Natural killer cell (primary cell): ENCODE results near the gene HOXD10. TPM values are rescaled to one million over a fixed set of nuclear protein-coding genes. Genes with fewer than 3 reads are reported as not detected.
A peak's percentile ranks its signal among the peaks of the same experiment; 100 is the strongest.

ENCODE experiments used
- ATAC-seq, 3 donors: fragments of 150-1000 bp in 2 of 3; fragments of 200-7000 bp in 1 of 3; cut with Tn5 transposase; 1 replicate in 1 of 3; 2 replicates in 2 of 3; pipeline ENCODE4 v1.10.0; 2021; ENCODE audit warnings: mild to moderate bottlenecking in 2 of 3, moderate library complexity in 2 of 3
- DNase-seq, 2 donors: peaks; one replicate each; pipeline versions ENCODE4 v3.0.0 to v3.0.0-alpha.2; 2013 to 2021; ENCODE audit warnings: mixed read lengths in 1 of 2
- H3K27ac ChIP-seq: one replicate; pipeline ENCODE4 v1.5.1; 2013; ENCODE audit warnings: mild to moderate bottlenecking, low read length
- H3K27me3 ChIP-seq: one replicate; pipeline ENCODE4 v1.6.1; 2013; ENCODE audit warnings: low read length; ENCODE audit not compliant: control insufficient read depth, insufficient read depth
- H3K36me3 ChIP-seq: one replicate; pipeline ENCODE4 v1.6.1; 2013; ENCODE audit warnings: low read length; ENCODE audit not compliant: control insufficient read depth, insufficient read depth
- H3K4me1 ChIP-seq: one replicate; pipeline ENCODE4 v1.6.1; 2013; ENCODE audit warnings: low read length; ENCODE audit not compliant: control insufficient read depth, insufficient read depth
- H3K4me3 ChIP-seq: one replicate; pipeline ENCODE4 v1.5.1; 2013; ENCODE audit warnings: low read length
- H3K9me3 ChIP-seq: one replicate; pipeline ENCODE4 v1.6.1; 2013; ENCODE audit warnings: low read length; ENCODE audit not compliant: control insufficient read depth, insufficient read depth
- H3K27ac Mint-ChIP-seq, 2 donors: one replicate each; pipeline ENCODE4 v1.8.0; 2022; ENCODE audit warnings: mild to moderate bottlenecking in 2 of 2, mixed read lengths in 2 of 2, moderate library complexity in 1 of 2
- H3K27me3 Mint-ChIP-seq, 2 donors: one replicate each; pipeline ENCODE4 v1.8.0; 2022; ENCODE audit warnings: low read depth in 2 of 2, mixed read lengths in 2 of 2
- H3K36me3 Mint-ChIP-seq: one replicate; pipeline ENCODE4 v1.8.0; 2022; ENCODE audit warnings: mixed read lengths
- H3K4me1 Mint-ChIP-seq, 2 donors: one replicate each; pipeline ENCODE4 v1.8.0; 2022; ENCODE audit warnings: mixed read lengths in 2 of 2
- H3K4me3 Mint-ChIP-seq: one replicate; pipeline ENCODE4 v1.8.0; 2022; ENCODE audit warnings: mild to moderate bottlenecking, moderate library complexity, mixed read lengths
- H3K9me3 Mint-ChIP-seq, 2 donors: one replicate each; pipeline ENCODE4 v1.8.0; 2022; ENCODE audit warnings: mixed read lengths in 2 of 2
- CTCF ChIP-seq: fragments of 200-600 bp; IDR thresholded peaks from one replicate; pipeline ENCODE4 v1.8.0; 2022; ENCODE audit warnings: antibody characterized with exemption
- WGBS: methylation state at CpG from one replicate; pipeline ENCODE4 v1.1.7; 2013; ENCODE audit warnings: missing lambda C conversion rate; ENCODE audit not compliant: insufficient coverage; 5-methylcytosine and 5-hydroxymethylcytosine counted together
- intact Hi-C: fragments of 100-400 bp; cut with micrococcal nuclease; formaldehyde crosslinking; loops from one replicate; pipeline ENCODE4 v1.14.2; 2022
- total RNA-seq, 4 donors: library from RNA; stranded (reverse); fragments of 120-200 nt in 1 of 4; gene quantifications; one replicate each; pipeline versions ENCODE4 v1.2.3 to v1.2.4, GENCODE V29; 2013 to 2022

The HOXD10 gene
- total RNA-seq, 3 donors from 2014 or later (not counting 1 experiment from before 2014, with no cell fraction given), result not detected

DNA sequence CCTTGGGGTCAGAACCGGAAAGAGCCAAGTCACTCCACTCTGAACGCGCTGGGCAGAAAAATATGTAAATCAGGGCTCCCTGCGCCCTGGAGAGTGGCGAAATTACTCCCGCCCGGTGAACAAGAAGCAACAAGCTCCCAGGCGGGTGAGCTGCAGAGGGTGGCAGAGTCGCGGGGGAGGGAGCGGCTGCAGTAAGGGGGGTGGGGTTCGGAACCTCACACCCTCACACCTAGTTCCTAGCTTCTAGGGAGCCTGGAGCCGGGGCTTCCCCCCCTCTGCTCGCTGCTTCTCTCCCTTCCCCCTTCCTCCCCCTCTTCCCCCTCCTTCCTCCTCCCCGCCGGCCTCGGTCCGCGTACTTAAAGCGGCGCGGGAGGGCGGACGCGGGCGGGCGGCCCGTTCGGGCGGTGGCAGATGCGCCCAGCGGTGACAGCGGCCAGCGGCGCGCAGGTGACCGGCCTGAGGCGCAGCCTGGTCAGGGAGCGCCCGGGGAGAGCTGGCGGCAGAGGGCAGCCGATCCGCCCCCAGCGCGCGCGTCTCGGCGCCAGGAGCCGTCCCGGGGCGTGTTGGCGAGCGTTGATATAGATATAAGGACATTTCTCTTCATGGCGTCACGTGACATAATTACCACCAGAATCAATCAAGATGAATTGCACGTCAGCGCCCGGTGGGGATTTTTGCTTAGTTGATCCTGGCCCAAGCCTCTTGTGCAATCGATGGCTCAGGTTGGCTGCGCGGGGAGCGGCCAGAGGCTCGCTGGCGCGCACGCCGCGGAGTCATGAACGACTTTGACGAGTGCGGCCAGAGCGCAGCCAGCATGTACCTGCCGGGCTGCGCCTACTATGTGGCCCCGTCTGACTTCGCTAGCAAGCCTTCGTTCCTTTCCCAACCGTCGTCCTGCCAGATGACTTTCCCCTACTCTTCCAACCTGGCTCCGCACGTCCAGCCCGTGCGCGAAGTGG is 9.7 kb upstream of the HOXD10 start, which contains the start of gene HOXD11:
TSS of gene HOXD11 (plus strand) at position 700 of the 959 bp plus-strand sequence. CDS start at position 776, 76 bp downstream.
- peak in 1 of 2 donors; percentile 36 for DNase-seq
- Histone ChIP-seq H3K27me3 (peaks cover 75% of the 10 kb centered on the region), H3K4me1 (peaks cover 3% of the 10 kb centered on the region), H3K9me3 (peaks cover under 1% of the 10 kb centered on the region), H3K4me3 (no peak within 1 kb of the TSS), H3K36me3 (no peaks in the 10 kb centered on the region), H3K27ac (no peak within 1 kb of the TSS)
- H3K4me1 Mint-ChIP-seq, result peaks cover 0 to 27% of the 10 kb centered on the region in 2 donors
- intact Hi-C loops, result no loop called here
- H3K9me3 Mint-ChIP-seq, result no peaks in the 10 kb centered on the region
- 7% methylated on average over 83 of the region's 85 CpGs for WGBS
- TF ChIP-seq CTCF, result no peak
- no peak within 1 kb of the TSS for H3K27ac Mint-ChIP-seq
- no peak for ATAC-seq
- H3K27me3 Mint-ChIP-seq, result peaks cover 78 to 80% of the 10 kb centered on the region in 2 donors
- peaks cover 8% of the 10 kb centered on the region for H3K36me3 Mint-ChIP-seq
- peak within 1 kb of the TSS; percentile 51 for H3K4me3 Mint-ChIP-seq

DNA sequence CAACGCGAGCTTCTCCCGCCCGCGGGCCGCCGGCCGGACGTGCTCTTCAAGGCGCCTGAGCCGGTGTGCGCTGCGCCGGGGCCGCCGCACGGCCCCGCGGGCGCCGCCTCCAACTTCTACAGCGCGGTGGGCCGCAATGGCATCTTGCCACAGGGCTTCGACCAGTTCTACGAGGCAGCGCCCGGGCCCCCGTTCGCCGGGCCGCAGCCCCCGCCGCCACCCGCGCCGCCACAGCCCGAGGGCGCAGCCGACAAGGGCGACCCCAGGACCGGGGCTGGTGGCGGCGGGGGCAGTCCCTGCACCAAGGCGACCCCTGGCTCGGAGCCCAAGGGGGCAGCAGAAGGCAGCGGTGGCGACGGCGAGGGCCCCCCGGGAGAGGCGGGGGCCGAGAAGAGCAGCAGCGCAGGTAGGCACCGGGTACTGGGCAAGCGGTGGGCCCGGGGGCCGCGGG is 8.8 kb upstream of the HOXD10 start:
- H3K36me3 ChIP-seq, result no peaks in the 10 kb centered on the region
- no peak overlapping the region for H3K27ac Mint-ChIP-seq
- no peak for DNase-seq
- H3K27ac ChIP-seq, result no peak overlapping the region
- 5% methylated on average over 55 of the region's 59 CpGs for WGBS
- H3K4me1 Mint-ChIP-seq, result peaks cover 0 to 27% of the 10 kb centered on the region in 2 donors
- H3K9me3 ChIP-seq, result peaks cover 3% of the 10 kb centered on the region
- intact Hi-C loops, result no loop called here
- no peak overlapping the region for H3K4me3 ChIP-seq
- H3K27me3 Mint-ChIP-seq, result peaks cover 77 to 79% of the 10 kb centered on the region in 2 donors
- H3K36me3 Mint-ChIP-seq, result peaks cover 8% of the 10 kb centered on the region
- H3K27me3 ChIP-seq, result peaks cover 74% of the 10 kb centered on the region
- no peak overlapping the region for H3K4me3 Mint-ChIP-seq
- no peak for ATAC-seq
- no peaks in the 10 kb centered on the region for H3K9me3 Mint-ChIP-seq
- peaks cover 3% of the 10 kb centered on the region for H3K4me1 ChIP-seq
- no peak for TF ChIP-seq CTCF

DNA sequence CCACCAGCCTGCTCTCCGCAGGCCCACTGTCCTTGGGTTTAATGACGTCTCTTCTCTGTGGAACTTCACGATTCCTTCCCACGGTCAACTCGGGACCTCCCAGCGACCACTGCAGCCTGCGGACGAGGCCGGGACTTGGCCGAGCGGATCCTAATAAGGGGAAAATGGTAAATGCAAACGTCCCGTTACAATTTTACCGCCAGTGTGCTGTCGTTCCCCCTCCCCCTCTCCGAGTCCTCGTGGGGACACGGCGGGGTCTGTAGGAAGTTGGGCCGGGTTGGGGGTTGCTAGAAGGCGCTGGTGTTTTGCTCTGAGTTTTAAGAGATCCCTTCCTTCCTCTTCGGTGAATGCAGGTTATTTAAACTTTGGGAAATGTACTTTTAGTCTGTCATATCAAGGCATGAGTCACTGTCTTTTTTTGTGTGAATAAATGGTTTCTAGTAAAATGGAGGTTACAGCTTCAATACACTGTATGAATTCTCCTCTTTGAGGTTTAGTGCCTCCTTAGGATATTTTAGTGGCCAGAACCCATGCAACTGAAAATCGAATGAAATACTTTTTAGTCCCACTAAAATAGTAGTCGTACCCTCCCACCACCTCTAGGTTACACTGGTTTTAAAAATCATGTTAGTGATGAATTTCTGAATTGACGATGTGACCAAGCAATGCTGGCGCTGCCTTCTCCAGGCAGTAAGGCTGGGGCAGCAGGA is 7.2 kb upstream of the HOXD10 start:
- no peak for TF ChIP-seq CTCF
- H3K4me3 ChIP-seq, result no peak overlapping the region
- no peak overlapping the region for H3K27ac Mint-ChIP-seq
- H3K4me3 Mint-ChIP-seq, result peak overlapping the region; percentile 3
- intact Hi-C loops, result no loop called here
- DNase-seq (no peak), ATAC-seq (no peak)
- peaks cover 8% of the 10 kb centered on the region for H3K36me3 Mint-ChIP-seq
- 8% methylated on average over 23 of the region's 26 CpGs for WGBS
- peaks cover 3% of the 10 kb centered on the region for H3K9me3 ChIP-seq
- H3K27ac ChIP-seq, result no peak overlapping the region
- H3K27me3 ChIP-seq, result peaks cover 75% of the 10 kb centered on the region
- H3K27me3 Mint-ChIP-seq, result peaks cover 76 to 80% of the 10 kb centered on the region in 2 donors
- no peaks in the 10 kb centered on the region for H3K9me3 Mint-ChIP-seq
- peaks cover 0 to 26% of the 10 kb centered on the region in 2 donors for H3K4me1 Mint-ChIP-seq
- H3K36me3 ChIP-seq, result no peaks in the 10 kb centered on the region
- H3K4me1 ChIP-seq, result peaks cover 3% of the 10 kb centered on the region
